Activated CD8-positive, alpha-beta T cell treated with anti-CD3 and anti-CD28 coated beads for 36 hours (primary cell): ENCODE data around the gene SLC38A6. TPM values are rescaled to one million over a fixed set of nuclear protein-coding genes. Genes with fewer than 3 reads are reported as not detected.

ENCODE experiments used
- ATAC-seq: fragments of 200-7000 bp; cut with Tn5 transposase; one replicate; pipeline ENCODE4 v1.10.0; 2021; ENCODE audit warnings: mild to moderate bottlenecking, moderate library complexity
- CTCF ChIA-PET: fragments of 350-600 bp; sonication (Branson Sonifier 250); formaldehyde crosslinking; loops from one replicate; lab custom pipeline; 2021; ENCODE audit warnings: antibody characterized with exemption; lab: Charles Lee
- POLR2A ChIA-PET: fragments of 350-600 bp; sonication (Branson Sonifier 250); formaldehyde crosslinking; loops from one replicate; lab custom pipeline; 2021; ENCODE audit warnings: antibody characterized with exemption; lab: Charles Lee
- DNase-seq: peaks from one replicate; pipeline ENCODE4 v3.0.0-alpha.2; 2020
- H3K27ac Mint-ChIP-seq: one replicate; pipeline ENCODE4 v1.8.0; 2021; ENCODE audit warnings: mild to moderate bottlenecking, mixed read lengths
- H3K27me3 Mint-ChIP-seq: one replicate; pipeline ENCODE4 v1.8.0; 2021; ENCODE audit warnings: mixed read lengths
- H3K36me3 Mint-ChIP-seq: one replicate; pipeline ENCODE4 v1.8.0; 2021; ENCODE audit warnings: low read depth, mixed read lengths
- H3K4me1 Mint-ChIP-seq: one replicate; pipeline ENCODE4 v1.8.0; 2021; ENCODE audit warnings: low read depth, mixed read lengths
- H3K4me3 Mint-ChIP-seq: one replicate; pipeline ENCODE4 v1.8.0; 2021; ENCODE audit warnings: mild to moderate bottlenecking, moderate library complexity, mixed read lengths
- H3K9me3 Mint-ChIP-seq: one replicate; pipeline ENCODE4 v1.8.0; 2021; ENCODE audit warnings: mixed read lengths
- intact Hi-C: fragments of 100-400 bp; cut with micrococcal nuclease; formaldehyde crosslinking; loops from one replicate; pipeline ENCODE4 v1.10.0; 2022
- total RNA-seq, 2 experiments: library from RNA; stranded (reverse); gene quantifications; one replicate each; pipeline ENCODE4 v1.2.3, GENCODE V29; 2021
- TF ChIP-seq, protein P1 (sequence below): fragments of 200-600 bp; IDR thresholded peaks from one replicate; pipeline ENCODE4 v1.8.0; 2022; ENCODE audit warnings: antibody characterized with exemption, mild to moderate bottlenecking

SLC38A6 gene
- total RNA-seq, 2 experiments from 2014 or later: 2.9 to 3.9 TPM

DNA sequence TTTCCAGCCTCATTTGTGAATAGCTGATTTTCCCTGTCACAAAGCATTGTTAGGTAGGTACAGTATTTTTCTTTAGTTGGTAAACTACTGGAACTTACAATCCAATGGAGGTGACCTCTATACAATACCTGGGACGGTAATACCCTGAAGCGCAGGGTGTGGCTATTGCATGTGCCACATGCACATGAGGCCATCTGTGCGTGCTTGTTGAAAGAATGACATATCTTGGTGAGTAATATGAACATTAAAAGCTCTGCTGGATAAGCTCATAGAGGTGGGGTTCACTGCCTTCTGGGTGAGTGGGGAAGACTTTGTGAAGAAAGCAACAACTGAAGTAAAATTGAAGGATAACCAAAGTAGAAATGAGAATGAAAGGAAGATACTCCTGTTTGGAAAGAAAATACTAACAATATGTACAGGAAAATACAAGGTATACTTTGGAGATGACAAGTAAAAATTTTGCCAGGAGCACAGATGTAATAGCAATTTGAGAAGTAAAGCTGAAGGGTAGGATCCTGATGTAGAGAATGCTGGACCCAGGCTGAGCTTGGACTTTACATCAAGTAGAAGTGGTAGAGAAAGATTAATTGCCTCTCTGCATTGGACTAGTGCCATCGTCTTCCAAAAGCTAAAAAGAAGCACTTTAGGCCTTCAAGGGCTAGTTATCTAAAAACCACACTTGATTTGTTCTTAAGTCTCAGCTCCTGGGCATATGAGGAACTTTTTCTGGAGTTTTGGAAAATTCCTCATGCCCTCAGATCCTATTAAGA, 97.1 kb downstream of the SLC38A6 start:
- Mint-ChIP-seq H3K27me3 (no peaks in the 10 kb centered on the region), H3K9me3 (no peaks in the 10 kb centered on the region), H3K36me3 (peaks cover 2% of the 10 kb centered on the region), H3K27ac (no peak overlapping the region), H3K4me1 (no peaks in the 10 kb centered on the region), H3K4me3 (no peak overlapping the region)
- TF ChIP-seq, protein P1, sequence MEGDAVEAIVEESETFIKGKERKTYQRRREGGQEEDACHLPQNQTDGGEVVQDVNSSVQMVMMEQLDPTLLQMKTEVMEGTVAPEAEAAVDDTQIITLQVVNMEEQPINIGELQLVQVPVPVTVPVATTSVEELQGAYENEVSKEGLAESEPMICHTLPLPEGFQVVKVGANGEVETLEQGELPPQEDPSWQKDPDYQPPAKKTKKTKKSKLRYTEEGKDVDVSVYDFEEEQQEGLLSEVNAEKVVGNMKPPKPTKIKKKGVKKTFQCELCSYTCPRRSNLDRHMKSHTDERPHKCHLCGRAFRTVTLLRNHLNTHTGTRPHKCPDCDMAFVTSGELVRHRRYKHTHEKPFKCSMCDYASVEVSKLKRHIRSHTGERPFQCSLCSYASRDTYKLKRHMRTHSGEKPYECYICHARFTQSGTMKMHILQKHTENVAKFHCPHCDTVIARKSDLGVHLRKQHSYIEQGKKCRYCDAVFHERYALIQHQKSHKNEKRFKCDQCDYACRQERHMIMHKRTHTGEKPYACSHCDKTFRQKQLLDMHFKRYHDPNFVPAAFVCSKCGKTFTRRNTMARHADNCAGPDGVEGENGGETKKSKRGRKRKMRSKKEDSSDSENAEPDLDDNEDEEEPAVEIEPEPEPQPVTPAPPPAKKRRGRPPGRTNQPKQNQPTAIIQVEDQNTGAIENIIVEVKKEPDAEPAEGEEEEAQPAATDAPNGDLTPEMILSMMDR: no peak
- ATAC-seq (no peak), DNase-seq (no peak)
- CTCF ChIA-PET: interaction anchor here (0.7 kb wide), 1 partner anchor 379 kb away, joined by 3 read pairs; no protein-coding TSS in a partner anchor
- POLR2A ChIA-PET: no interaction called here
- intact Hi-C loops: no loop called here

DNA sequence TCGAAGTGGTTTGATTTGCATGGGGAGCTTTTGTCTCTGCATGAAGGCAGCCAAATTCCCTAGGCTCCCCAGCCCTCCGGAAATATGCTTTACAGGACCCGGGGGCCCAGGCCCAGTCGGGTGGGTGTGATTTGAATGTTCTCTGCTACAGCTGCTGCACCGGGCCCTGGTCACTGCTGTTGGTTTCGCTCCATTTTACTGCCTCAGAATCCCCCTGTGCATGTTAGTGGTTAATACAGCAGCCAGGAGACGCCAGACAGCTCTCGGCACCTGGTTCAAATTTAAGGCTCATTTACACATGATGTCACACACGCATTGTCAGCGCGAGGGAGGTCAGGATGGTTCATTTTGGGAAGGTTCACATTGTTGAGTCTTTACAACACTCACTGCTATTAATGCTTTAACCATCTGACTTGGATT, 99.6 kb downstream of the SLC38A6 start:
- Mint-ChIP-seq H3K4me3 (no peak overlapping the region), H3K4me1 (no peaks in the 10 kb centered on the region), H3K36me3 (peaks cover 6% of the 10 kb centered on the region), H3K27ac (no peak overlapping the region), H3K9me3 (no peaks in the 10 kb centered on the region), H3K27me3 (no peaks in the 10 kb centered on the region)
- DNase-seq: no peak
- ChIA-PET CTCF (no interaction called here), POLR2A (no interaction called here)
- no peak for ATAC-seq
- intact Hi-C loops: no loop called here
- TF ChIP-seq, protein P1: no peak

DNA sequence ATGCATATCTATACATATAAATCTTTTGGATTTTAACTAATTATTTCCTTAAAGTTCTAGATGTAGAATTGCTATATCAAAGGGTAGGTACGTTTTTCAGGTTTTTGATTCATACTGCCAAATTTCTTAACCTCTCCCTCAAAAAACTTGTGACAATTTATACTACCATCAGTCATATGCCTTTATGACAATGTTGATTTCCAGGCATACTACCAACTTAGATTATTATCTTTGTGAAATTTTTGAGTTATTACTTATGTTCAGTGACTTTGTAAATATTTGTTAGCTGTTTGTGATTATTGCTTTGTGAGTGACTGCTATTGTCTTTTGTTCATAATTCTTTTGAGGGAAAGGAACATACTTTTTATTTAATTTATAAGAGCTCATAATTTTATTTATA, 107.0 kb downstream of the SLC38A6 start:
- DNase-seq: no peak
- POLR2A ChIA-PET: no interaction called here
- TF ChIP-seq, protein P1: no peak
- Mint-ChIP-seq H3K27me3 (no peaks in the 10 kb centered on the region), H3K4me3 (no peak overlapping the region), H3K36me3 (peaks cover 5% of the 10 kb centered on the region), H3K9me3 (no peaks in the 10 kb centered on the region), H3K4me1 (no peaks in the 10 kb centered on the region), H3K27ac (no peak overlapping the region)
- CTCF ChIA-PET: no interaction called here
- no peak for ATAC-seq
- intact Hi-C loops: no loop called here

DNA sequence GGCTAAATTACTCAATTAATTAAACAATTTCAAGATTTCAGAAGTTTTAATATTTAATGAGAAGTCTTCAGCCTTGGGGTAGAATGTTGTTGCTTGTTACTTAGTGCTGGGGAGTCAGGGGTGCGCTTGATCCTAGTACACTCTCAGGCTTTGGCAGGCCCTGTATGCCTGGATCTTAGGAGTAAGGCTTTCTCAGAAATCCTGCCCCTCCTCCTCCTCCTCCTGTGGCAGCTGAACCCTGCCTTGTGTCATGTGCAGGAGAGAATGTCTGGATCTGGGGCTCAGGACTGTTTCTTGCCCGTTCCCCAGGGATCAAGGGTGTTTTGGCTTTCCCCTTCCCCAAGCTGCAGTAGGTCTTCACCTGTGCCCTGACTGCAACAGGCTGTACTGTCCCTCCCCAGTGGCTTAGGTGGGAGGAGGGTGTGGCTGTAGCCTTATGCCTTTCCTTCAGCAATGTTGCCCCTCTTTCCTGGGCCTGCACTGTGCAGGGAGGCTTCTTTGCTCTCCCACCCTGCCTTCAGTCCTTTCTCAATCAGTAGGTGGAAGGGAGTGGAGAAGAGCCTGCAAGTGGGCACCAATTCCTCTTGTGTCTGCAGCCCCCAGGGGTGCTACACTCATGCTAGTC, 108.2 kb downstream of the SLC38A6 start:
- Mint-ChIP-seq H3K4me3 (no peak overlapping the region), H3K27ac (no peak overlapping the region), H3K9me3 (no peaks in the 10 kb centered on the region), H3K4me1 (no peaks in the 10 kb centered on the region), H3K36me3 (peaks cover 2% of the 10 kb centered on the region), H3K27me3 (no peaks in the 10 kb centered on the region)
- intact Hi-C loops: no loop called here
- ChIA-PET POLR2A (no interaction called here), CTCF (no interaction called here)
- ATAC-seq (no peak), DNase-seq (no peak)
- TF ChIP-seq, protein P1: no peak
